Upper lobe of left lung (tissue), 4 donors: Measurements from ENCODE around the gene AHSG.

ENCODE experiments used
- EP300 ChIP-seq, 4 donors: sonication (generic); formaldehyde crosslinking; IDR thresholded peaks; one replicate each; pipeline ENCODE4 v1.5.1; 2017; ENCODE audit warnings: antibody characterized with exemption in 4 of 4, control low read depth in 2 of 4
- TF ChIP-seq, protein P1 (sequence below), 6 experiments: fragments of 450-650 bp in 4 of 6; fragments of 200-600 bp in 2 of 6; sonication (generic) in 2 of 6; IDR thresholded peaks; one replicate each; pipeline ENCODE4 v1.5.1; 2016 to 2019; ENCODE audit warnings: antibody characterized with exemption in 6 of 6

DNA sequence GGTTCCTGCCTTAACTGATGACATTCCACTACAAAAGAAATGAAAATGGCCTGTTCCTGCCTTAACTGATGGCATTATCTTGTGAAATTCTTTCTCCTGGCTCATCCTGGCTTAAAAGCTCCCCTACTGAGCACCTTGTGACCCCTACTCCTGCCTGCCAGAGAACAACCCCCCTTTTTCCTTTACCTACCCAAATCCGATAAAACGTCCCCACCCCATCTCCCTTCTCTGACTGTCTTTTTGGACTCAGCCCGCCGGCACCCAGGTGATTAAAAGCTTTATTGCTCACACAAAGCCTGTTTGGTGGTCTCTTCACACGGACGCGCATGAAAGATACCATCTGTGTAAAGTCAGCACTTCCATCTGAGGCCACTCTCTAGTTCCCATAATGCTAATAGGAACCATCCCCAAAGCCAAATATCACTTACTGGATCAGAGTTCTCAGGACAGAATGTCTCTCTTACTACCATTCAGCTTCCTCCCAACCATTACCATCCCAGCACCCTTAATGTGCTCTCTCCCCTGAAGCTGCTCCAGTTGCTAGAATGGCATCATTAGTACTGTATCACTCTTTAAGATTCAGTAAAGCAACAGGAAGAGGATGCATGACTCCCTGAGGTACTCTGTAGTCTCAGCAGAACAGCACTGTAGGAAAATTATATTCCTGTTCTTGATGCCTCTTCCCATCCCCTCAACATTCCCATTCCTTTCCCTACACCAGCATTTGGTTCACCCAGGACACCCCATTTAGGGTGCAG is 50.7 kb downstream of the AHSG start:
- TF ChIP-seq, protein P1, sequence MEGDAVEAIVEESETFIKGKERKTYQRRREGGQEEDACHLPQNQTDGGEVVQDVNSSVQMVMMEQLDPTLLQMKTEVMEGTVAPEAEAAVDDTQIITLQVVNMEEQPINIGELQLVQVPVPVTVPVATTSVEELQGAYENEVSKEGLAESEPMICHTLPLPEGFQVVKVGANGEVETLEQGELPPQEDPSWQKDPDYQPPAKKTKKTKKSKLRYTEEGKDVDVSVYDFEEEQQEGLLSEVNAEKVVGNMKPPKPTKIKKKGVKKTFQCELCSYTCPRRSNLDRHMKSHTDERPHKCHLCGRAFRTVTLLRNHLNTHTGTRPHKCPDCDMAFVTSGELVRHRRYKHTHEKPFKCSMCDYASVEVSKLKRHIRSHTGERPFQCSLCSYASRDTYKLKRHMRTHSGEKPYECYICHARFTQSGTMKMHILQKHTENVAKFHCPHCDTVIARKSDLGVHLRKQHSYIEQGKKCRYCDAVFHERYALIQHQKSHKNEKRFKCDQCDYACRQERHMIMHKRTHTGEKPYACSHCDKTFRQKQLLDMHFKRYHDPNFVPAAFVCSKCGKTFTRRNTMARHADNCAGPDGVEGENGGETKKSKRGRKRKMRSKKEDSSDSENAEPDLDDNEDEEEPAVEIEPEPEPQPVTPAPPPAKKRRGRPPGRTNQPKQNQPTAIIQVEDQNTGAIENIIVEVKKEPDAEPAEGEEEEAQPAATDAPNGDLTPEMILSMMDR (IDR thresholded peaks at IDR 0.05), result no peak
- no peak for TF ChIP-seq EP300 (IDR thresholded peaks at IDR 0.05)
